ENCODE results near the gene YTHDF2. TPM values are rescaled to one million over a fixed set of nuclear protein-coding genes. Genes with fewer than 3 reads are reported as not detected.
"Not testable (repeated sequence)": the region's sequence is repeated elsewhere in the genome, so short reads cannot be mapped to it uniquely, and the experiment has no call there.

Gene YTHDF2
- total RNA-seq, 1 experiment from 2014 or later: 126 TPM

GRCh38 chr1:28750330-28750729 lies 13.6 kb downstream of the YTHDF2 start:
- Mint-ChIP-seq H3K36me3 (peaks cover 36% of the 10 kb centered on the region), H3K9me3 (no peaks in the 10 kb centered on the region), H3K27ac (peak overlapping the region; percentile 91), H3K4me3 (peak overlapping the region; percentile 34; the same call in 1 of the 2 replicates), H3K4me1 (peaks cover 44% of the 10 kb centered on the region), H3K27me3 (ENCODE audit: low read depth) (no peaks in the 10 kb centered on the region)
- no peak for TF ChIP-seq SMAD3 (CRISPR knock-in tag; IDR thresholded peaks at IDR 0.05; ENCODE audit: borderline replicate concordance)
- TF ChIP-seq FOXK1 (CRISPR knock-in tag; IDR thresholded peaks at IDR 0.05): no peak
- TF ChIP-seq PREB (CRISPR knock-in tag; IDR thresholded peaks at IDR 0.05; ENCODE audit: borderline replicate concordance): no peak
- no peak for TF ChIP-seq CTCF (IDR thresholded peaks at IDR 0.05)
- TF ChIP-seq ZNF512 (CRISPR knock-in tag; IDR thresholded peaks at IDR 0.05; ENCODE audit: borderline replicate concordance): no peak
- TF ChIP-seq, protein P1, sequence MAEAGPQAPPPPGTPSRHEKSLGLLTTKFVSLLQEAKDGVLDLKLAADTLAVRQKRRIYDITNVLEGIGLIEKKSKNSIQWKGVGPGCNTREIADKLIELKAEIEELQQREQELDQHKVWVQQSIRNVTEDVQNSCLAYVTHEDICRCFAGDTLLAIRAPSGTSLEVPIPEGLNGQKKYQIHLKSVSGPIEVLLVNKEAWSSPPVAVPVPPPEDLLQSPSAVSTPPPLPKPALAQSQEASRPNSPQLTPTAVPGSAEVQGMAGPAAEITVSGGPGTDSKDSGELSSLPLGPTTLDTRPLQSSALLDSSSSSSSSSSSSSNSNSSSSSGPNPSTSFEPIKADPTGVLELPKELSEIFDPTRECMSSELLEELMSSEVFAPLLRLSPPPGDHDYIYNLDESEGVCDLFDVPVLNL (CRISPR knock-in tag; IDR thresholded peaks at IDR 0.05; ENCODE audit: borderline replicate concordance, low read depth): no peak
- no peak for TF ChIP-seq PRRX2 (CRISPR knock-in tag; IDR thresholded peaks at IDR 0.05)
- TF ChIP-seq ZBTB21 (CRISPR knock-in tag; IDR thresholded peaks at IDR 0.05; ENCODE audit: borderline replicate concordance): no peak
- no peak for TF ChIP-seq GRHL2 (CRISPR knock-in tag; IDR thresholded peaks at IDR 0.05; ENCODE audit: insufficient replicate concordance, severe bottlenecking)
- TF ChIP-seq, protein P2, sequence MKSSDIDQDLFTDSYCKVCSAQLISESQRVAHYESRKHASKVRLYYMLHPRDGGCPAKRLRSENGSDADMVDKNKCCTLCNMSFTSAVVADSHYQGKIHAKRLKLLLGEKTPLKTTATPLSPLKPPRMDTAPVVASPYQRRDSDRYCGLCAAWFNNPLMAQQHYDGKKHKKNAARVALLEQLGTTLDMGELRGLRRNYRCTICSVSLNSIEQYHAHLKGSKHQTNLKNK (CRISPR knock-in tag; IDR thresholded peaks at IDR 0.05): no peak
- TF ChIP-seq FOXP4 (CRISPR knock-in tag; IDR thresholded peaks at IDR 0.05): no peak
- no peak for TF ChIP-seq TCF7 (CRISPR knock-in tag; IDR thresholded peaks at IDR 0.05; ENCODE audit: low read depth)
- no peak for TF ChIP-seq FOXJ3 (CRISPR knock-in tag; IDR thresholded peaks at IDR 0.05; ENCODE audit: borderline replicate concordance)
- TF ChIP-seq ESRRA (CRISPR knock-in tag; IDR thresholded peaks at IDR 0.05; ENCODE audit: borderline replicate concordance): no peak
- TF ChIP-seq NFYB (CRISPR knock-in tag; conservative IDR thresholded peaks at IDR 0.05; ENCODE audit: low read depth): no peak
- no peak for TF ChIP-seq SP1 (CRISPR knock-in tag; conservative IDR thresholded peaks at IDR 0.05)
- ATAC-seq (no peak), DNase-seq (ENCODE audit: low spot score) (no peak)
- POLR2A ChIA-PET: interaction anchor here (1.3 to 1.5 kb wide), 2 partner anchors 11 to 14 kb away, joined by 3 to 4 read pairs; partner anchors contain the start of gene YTHDF2
- CTCF ChIA-PET: interaction anchor here (3.0 kb wide), 1 partner anchor 14 kb away, joined by 12 read pairs; the partner anchor contains the start of gene YTHDF2

GRCh38 chr1:28750771-28751294 lies 14.1 kb downstream of the YTHDF2 start:
- ATAC-seq; H3K9me3 Mint-ChIP-seq; H3K4me3 Mint-ChIP-seq; H3K27ac Mint-ChIP-seq; H3K27me3 Mint-ChIP-seq (ENCODE audit: low read depth); DNase-seq (ENCODE audit: low spot score): not testable (repeated sequence)
- ChIA-PET POLR2A (interaction anchor here (1.3 to 1.5 kb wide), 2 partner anchors 11 to 15 kb away, joined by 3 to 4 read pairs; partner anchors contain the start of gene YTHDF2), CTCF (interaction anchor here (3.0 kb wide), 1 partner anchor 14 kb away, joined by 12 read pairs; the partner anchor contains the start of gene YTHDF2)
- peaks cover 35% of the 10 kb centered on the region for H3K36me3 Mint-ChIP-seq
- H3K4me1 Mint-ChIP-seq: peaks cover 43% of the 10 kb centered on the region

Measured in WTC11 (cell line).